Measurements from ENCODE around the gene PHF2. TPM values are rescaled to one million over a fixed set of nuclear protein-coding genes. Genes with fewer than 3 reads are reported as not detected.

PHF2 gene
- total RNA-seq (10 to 100 TPM; 20.4 to 28.0 (median 23.0) TPM), polyA plus RNA-seq (10 to 100 TPM; 13.9 to 31.3 TPM)
- long read RNA-seq, donor 1, partial matches to known transcripts = 32 of 34 reads
- long read RNA-seq, donor 1, other reads (novel, unspliced or antisense) = 2 of 34 reads
- long read RNA-seq, donor 2, partial matches to known transcripts = 23 of 26 reads
- long read RNA-seq, donor 2, other reads (novel, unspliced or antisense) = 3 of 26 reads
- long read RNA-seq, donor 3, partial matches to known transcripts = 68 of 71 reads
- long read RNA-seq, donor 3, other reads (novel, unspliced or antisense) = 3 of 71 reads

- Histone ChIP-seq H3K27ac (peak within 1 kb of the TSS; percentile 83 to 99 (median 95)), H3K36me3 (no peaks in the 10 kb centered on the region), H3K4me1 (peaks cover 11 to 59% (median 48%) of the 10 kb centered on the region in 9 donors), H3K4me3 (peak within 1 kb of the TSS; percentile 69 to 96 (median 86)), H3K9me3 (peaks cover 0 to under 1% (median 0%) of the 10 kb centered on the region in 11 donors), H3K27me3 (no peaks in the 10 kb centered on the region)
- peak; percentile 13 to 62 (median 36) for ATAC-seq
- no peak for TF ChIP-seq CTCF (IDR thresholded peaks at IDR 0.05)
- intact Hi-C loops (cut with DNase I) = no loop called here
- DNase-seq = no peak
- WGBS, 2 donors = 1% methylated on average over 54 to 137 of the region's 140 CpGs
Measured at GRCh38 chr9:93576258-93577077, at the start of gene PHF2. Gene PHF2 (plus strand): TSS chr9:93576584. CDS start chr9:93576774, 190 bp downstream.

GRCh38 chr9:93531374-93531773 is 45.0 kb upstream of the PHF2 start:
- Histone ChIP-seq H3K27me3 (no peaks in the 10 kb centered on the region), H3K4me3 (no peak overlapping the region), H3K36me3 (peaks cover 0 to 98% (median 27%) of the 10 kb centered on the region in 9 donors), H3K4me1 (peaks cover 0 to 16% (median 5%) of the 10 kb centered on the region in 9 donors), H3K27ac (no peak overlapping the region), H3K9me3 (no peaks in the 10 kb centered on the region)
- intact Hi-C loops (cut with DNase I) = loop anchor here in 2 of 10 donors (10.0 kb wide), 1 partner anchor 77 kb away; the partner anchor contains the start of genes FAM120A (in 2 of the 2) and FAM120AOS (in 2 of the 2)
- 45% methylated on average over 3 of the region's 3 CpGs for WGBS, 2 donors
- DNase-seq (no peak), ATAC-seq (peak in 1 of 8 donors; percentile 40)
- TF ChIP-seq CTCF (IDR thresholded peaks at IDR 0.05) = peak in 2 of 9 donors; percentile 10 to 13

GRCh38 chr9:93532141-93532540 is 44.2 kb upstream of the PHF2 start:
- DNase-seq = no peak
- intact Hi-C loops (cut with DNase I) = loop anchor here in 2 of 10 donors (10.0 kb wide), 1 partner anchor 77 kb away; the partner anchor contains the start of genes FAM120A (in 2 of the 2) and FAM120AOS (in 2 of the 2)
- H3K27me3 ChIP-seq = no peaks in the 10 kb centered on the region
- no peak overlapping the region for H3K4me3 ChIP-seq
- WGBS, 2 donors = 86 to 93% methylated on average over 8 of the region's 8 CpGs
- H3K36me3 ChIP-seq = peaks cover 0 to 98% (median 27%) of the 10 kb centered on the region in 9 donors
- no peak overlapping the region for H3K27ac ChIP-seq
- no peak for TF ChIP-seq CTCF (IDR thresholded peaks at IDR 0.05)
- H3K9me3 ChIP-seq = no peaks in the 10 kb centered on the region
- peaks cover 0 to 16% (median 10%) of the 10 kb centered on the region in 9 donors for H3K4me1 ChIP-seq
- ATAC-seq = no peak

GRCh38 chr9:93533863-93534262 is 42.5 kb upstream of the PHF2 start:
- Histone ChIP-seq H3K4me3 (no peak overlapping the region), H3K4me1 (peaks cover 0 to 16% (median 10%) of the 10 kb centered on the region in 9 donors), H3K27ac (no peak overlapping the region), H3K36me3 (peaks cover 0 to 98% (median 26%) of the 10 kb centered on the region in 9 donors), H3K27me3 (no peaks in the 10 kb centered on the region), H3K9me3 (no peaks in the 10 kb centered on the region)
- WGBS, 2 donors = 79 to 86% methylated on average over 8 of the region's 8 CpGs
- intact Hi-C loops (cut with DNase I) = loop anchor here in 2 of 10 donors (10.0 kb wide), 1 partner anchor 79 kb away; the partner anchor contains the start of genes FAM120A (in 2 of the 2) and FAM120AOS (in 2 of the 2)
- ATAC-seq (no peak), DNase-seq (no peak)
- TF ChIP-seq CTCF (IDR thresholded peaks at IDR 0.05) = no peak
